K562 (cell line): ENCODE results near the gene TM4SF4.

Source experiments
- CHD2 ChIP-seq: IDR thresholded peaks from 2 replicates; pipeline ENCODE4 v1.6.1; 2011; ENCODE audit warnings: low read depth, low read length
- ZNF324 ChIP-seq: fragments of 250-450 bp; sonication (Bioruptor Pico); IDR thresholded peaks from 2 replicates; pipeline ENCODE4 v1.4.0; 2020; ENCODE audit warnings: mild to moderate bottlenecking
- TF ChIP-seq, protein P1 (sequence below): sonication (generic); formaldehyde crosslinking; IDR thresholded peaks from 2 replicates; pipeline ENCODE4 v1.9.0; 2022; ENCODE audit warnings: mild to moderate bottlenecking, missing genetic modification reagents

DNA sequence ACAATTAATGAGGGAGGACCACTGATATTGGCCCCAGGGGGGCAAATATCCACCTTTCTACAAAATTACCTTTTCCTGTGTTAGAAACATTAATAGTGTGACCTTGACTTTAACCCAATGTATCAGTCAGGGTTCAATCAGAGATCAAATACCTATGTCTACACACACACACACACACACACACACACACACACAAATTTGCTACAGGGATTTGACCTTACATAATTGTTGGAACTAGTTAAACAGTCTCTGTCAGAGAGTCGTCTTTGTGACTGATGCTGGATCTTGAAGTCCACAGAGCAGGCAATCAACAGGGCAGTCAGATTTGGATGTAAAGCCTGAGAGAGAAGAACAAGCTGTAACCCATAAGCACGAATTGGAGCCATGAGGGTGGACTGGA lies 32.5 kb downstream of the TM4SF4 start:
- TF ChIP-seq ZNF324 = no peak
- TF ChIP-seq CHD2 = no peak
- TF ChIP-seq, protein P1, sequence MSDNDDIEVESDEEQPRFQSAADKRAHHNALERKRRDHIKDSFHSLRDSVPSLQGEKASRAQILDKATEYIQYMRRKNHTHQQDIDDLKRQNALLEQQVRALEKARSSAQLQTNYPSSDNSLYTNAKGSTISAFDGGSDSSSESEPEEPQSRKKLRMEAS (CRISPR knock-in tag) = no peak
